Activated CD4-positive, CD25-positive, alpha-beta regulatory T cell treated with anti-CD3 and anti-CD28 coated beads, Interleukin-2, amount 50 U/mL, for 24 hours (primary cell): ENCODE measurements around the gene KRT33B.

Source experiments
- ATAC-seq, 2 donors: fragments of 150-1000 bp; cut with Tn5 transposase; one replicate each; pipeline ENCODE4 v1.10.0; 2021; ENCODE audit warnings: mild to moderate bottlenecking in 1 of 2, moderate library complexity in 1 of 2

Gene KRT33B

DNA sequence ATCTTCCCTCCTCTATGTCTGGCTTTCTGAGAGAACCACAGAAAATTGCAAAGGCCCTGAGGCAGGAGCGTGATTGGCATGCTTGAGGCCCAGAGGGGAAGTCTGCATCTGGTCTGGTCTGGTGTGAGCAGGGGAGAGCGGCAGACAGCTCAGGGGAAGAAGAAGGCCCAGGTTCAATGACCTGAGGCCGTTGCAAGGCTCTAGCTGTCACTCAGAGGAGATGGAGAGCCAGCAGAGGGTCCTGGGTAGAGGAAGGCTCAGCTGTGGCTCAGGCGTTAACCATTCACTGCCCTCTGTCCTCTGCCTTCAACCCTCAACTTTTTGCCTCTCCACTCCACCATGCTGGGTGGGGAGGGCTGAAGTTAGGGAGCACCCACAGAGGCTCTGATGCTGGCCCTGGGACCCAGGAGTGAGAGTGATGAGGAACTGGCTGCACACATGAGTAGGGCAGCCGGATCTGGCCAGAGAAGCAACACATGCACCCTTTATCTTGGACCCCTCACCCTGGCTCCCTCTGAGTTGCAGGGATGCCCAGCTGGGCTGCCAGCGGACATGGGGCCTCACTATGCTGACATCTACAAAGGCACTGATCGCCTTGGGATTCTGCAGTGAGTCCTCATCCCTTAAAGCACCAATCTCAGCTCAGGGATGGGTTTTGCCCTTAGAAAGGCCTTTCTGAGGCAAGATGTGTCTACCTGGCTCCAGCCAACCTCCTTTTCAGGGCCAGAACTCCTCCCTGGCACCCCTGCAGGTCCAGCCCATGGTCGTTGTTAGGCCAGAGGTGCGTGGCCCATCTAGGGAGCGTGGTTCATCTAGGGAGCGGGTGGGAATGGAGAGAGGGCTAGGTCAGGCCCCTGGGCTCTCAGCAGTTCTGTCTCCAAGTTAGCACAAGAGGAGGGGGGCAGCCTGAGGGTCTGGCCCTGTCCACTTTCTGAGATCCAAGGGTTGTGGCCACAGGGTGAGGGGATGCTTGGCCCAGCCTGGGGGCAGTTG lies 46.4 kb downstream of the KRT33B start:
- ATAC-seq = no peak

DNA sequence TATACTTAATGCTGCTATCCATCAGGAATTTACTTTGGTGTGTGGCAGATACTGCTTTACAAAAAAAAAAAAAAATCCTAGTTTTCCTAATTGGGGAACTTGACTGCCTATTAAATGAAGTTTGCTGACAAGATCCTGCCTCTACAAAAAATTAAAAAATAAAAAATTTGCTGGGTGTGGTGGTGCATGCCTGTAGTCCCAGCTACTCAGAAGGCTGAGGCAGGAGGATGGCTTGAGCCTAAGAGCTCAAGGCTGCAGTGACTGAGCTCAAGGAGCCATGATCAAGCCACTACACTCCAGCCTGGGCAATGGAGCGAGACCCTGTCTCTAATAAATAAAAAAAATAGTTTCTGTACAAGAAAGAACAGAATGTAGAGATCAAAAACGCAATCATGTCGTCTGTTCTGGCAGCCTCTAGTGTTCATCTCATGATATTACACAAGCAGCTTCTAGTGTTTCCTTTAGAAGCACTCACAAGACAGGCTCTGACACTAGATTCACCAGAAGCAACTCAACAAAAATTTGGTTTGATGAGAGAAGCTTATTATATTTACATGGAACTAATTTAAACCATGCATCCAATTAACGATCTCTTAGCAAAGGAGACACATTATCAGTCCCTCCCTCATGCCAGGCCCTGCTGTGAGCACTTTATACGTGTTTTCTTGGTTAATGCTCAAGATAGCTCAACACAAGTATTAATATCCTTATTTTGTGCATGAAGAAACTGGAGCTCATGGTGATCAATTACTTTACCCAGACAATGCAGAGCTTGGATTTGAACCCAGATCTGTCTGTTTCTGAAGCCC lies 47.3 kb downstream of the KRT33B start:
- peak in 1 of 2 donors; percentile 53 for ATAC-seq

DNA sequence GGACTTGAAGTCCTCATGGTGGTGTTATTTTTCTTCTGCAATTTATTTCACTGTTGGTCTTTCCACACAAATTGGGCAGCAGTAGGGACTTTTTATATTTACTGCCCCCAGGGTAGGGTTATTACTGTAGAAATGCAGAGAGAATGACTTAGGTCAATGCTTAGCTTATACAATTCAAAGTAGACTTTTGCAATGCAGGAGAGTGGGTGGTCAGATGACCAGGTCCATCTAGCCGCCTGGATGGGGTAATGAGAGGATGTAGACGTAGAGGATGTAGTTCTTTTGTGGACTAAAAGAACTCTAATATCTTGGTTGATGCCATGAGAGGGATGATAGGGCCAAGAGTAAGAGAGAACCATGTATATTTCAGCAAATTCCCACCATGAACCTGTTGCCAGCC lies 51.4 kb downstream of the KRT33B start:
- no peak for ATAC-seq

DNA sequence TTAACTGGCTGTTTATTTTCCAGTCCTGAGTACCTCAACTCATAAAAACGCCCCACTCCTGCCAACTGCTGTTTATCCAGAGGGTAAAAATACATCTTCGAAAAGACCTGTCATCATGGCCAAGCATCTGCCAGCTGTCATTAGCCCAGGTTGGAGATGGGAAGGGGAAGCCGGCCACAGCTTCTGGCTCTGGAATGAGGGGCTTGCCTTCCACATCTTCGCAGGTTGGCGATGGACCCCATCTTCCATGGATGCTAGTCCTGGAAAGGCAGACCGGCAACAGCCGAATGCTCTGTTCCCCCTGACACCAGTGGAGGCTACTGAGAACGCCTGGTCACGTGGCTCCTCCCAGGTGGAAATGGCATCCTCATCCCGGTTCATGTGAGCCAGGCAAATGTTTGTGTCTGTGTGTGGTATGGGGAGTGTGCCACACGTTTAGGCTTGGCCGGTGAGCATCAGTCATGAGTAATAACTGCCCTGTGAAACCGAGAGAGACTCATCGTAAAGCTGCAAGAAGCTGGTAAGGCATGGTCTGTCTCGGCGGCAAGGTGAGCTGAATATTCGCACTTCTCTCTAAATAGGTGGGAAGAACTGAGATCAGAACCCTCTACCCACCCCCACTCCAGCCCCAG lies 53.7 kb downstream of the KRT33B start:
- ATAC-seq = no peak

DNA sequence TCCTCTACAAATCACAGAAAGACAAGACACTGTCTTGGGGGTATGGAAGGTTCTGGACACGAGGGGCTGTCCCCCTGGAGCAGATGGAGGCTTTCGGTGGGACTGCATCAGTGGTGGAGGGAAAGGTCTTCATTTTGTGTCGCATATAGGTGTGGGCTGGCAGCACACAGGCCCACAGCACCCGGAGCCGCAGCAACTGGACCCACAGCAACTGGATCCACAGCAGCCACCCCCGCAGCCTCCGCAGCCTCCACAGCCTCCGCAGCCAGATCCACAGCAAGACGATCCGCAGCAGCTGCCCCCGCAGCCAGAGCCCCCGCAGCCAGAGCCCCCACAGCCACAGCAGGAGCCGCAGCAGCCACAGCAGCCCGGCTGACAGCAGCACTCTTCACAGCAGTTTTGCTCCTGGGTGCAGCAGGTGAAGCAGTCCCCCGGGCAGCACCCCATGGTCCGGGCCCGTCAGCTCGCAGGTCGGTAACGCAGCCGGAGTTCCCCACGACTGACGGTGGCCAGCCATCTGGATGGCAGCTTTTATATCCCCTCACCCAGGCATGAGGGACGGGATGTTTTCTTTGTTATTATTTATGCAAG lies 54.3 kb downstream of the KRT33B start, which contains the start of gene KRTAP17-1:
Gene KRTAP17-1, minus strand, starts transcription at position 507 of the 591 bp plus-strand sequence. Its CDS starts 60 bp downstream, at position 447.
- ATAC-seq = no peak
